Liver (tissue), 9 donors: ENCODE data around the gene BTN3A1. TPM values are rescaled to one million over a fixed set of nuclear protein-coding genes. Genes with fewer than 3 reads are reported as not detected.

Experiments used
- DNase-seq: peaks from one replicate; pipeline ENCODE4 v3.0.0-alpha.2; 2017; ENCODE audit warnings: low spot score
- H3K27ac ChIP-seq, 2 donors: one replicate each; pipeline ENCODE4 v1.7.0; 2013; ENCODE audit warnings: inconsistent platforms in 2 of 2, low read length in 2 of 2, control low read depth in 1 of 2, low read depth in 1 of 2, mild to moderate bottlenecking in 1 of 2
- H3K27me3 ChIP-seq, 4 donors: one replicate each; pipeline versions ENCODE4 v1.6.1 to v1.7.0; 2013; ENCODE audit warnings: low read length in 3 of 4, inconsistent platforms in 1 of 4, mild to moderate bottlenecking in 1 of 4, moderate library complexity in 1 of 4; ENCODE audit not compliant: control insufficient read depth in 4 of 4, insufficient read depth in 4 of 4
- H3K36me3 ChIP-seq, 4 donors: one replicate each; pipeline versions ENCODE4 v1.6.1 to v1.7.0; 2013; ENCODE audit warnings: low read length in 3 of 4, mild to moderate bottlenecking in 3 of 4, low read depth in 1 of 4, moderate library complexity in 1 of 4; ENCODE audit not compliant: control insufficient read depth in 4 of 4, insufficient read depth in 3 of 4
- H3K4me1 ChIP-seq, 4 donors: one replicate each; pipeline versions ENCODE4 v1.6.1 to v1.7.0; 2013; ENCODE audit warnings: low read length in 3 of 4, mild to moderate bottlenecking in 3 of 4, moderate library complexity in 1 of 4; ENCODE audit not compliant: control insufficient read depth in 4 of 4, insufficient read depth in 4 of 4
- H3K4me3 ChIP-seq, 3 donors: one replicate each; pipeline versions ENCODE4 v1.6.1 to v1.7.0; 2013; ENCODE audit warnings: low read length in 3 of 3, control low read depth in 1 of 3, low read depth in 1 of 3, mild to moderate bottlenecking in 1 of 3
- H3K9ac ChIP-seq, 2 donors: one replicate each; pipeline ENCODE4 v1.7.0; 2013; ENCODE audit warnings: low read length in 2 of 2, mild to moderate bottlenecking in 2 of 2, moderate library complexity in 2 of 2, control low read depth in 1 of 2, low read depth in 1 of 2
- H3K9me3 ChIP-seq, 4 donors: one replicate each; pipeline versions ENCODE4 v1.6.1 to v1.7.0; 2013; ENCODE audit warnings: low read length in 3 of 4; ENCODE audit not compliant: control insufficient read depth in 4 of 4
- CTCF ChIP-seq: fragments of 150-350 bp; IDR thresholded peaks from 2 replicates; pipeline ENCODE4 v1.5.1; 2017; ENCODE audit warnings: improper control_type of control experiment, low read depth, low read length; ENCODE audit not compliant: missing input control
- EGR1 ChIP-seq, 2 donors: IDR thresholded peaks; 2 replicates each; pipeline ENCODE4 v1.6.1; 2016 to 2018; ENCODE audit warnings: antibody characterized with exemption in 2 of 2, low read depth in 2 of 2
- FOXA1 ChIP-seq: IDR thresholded peaks from 2 replicates; pipeline ENCODE4 v1.6.1; 2016; ENCODE audit warnings: antibody characterized with exemption
- FOXA2 ChIP-seq: IDR thresholded peaks from 2 replicates; pipeline ENCODE4 v1.6.1; 2016; ENCODE audit warnings: antibody characterized with exemption
- GABPA ChIP-seq, 2 donors: IDR thresholded peaks in 1 of 2; conservative IDR thresholded peaks in 1 of 2; 2 replicates each; pipeline ENCODE4 v1.6.1; 2016; ENCODE audit warnings: antibody characterized with exemption in 2 of 2, mild to moderate bottlenecking in 1 of 2, moderate library complexity in 1 of 2
- HNF4A ChIP-seq, 2 donors: conservative IDR thresholded peaks; 2 replicates each; pipeline ENCODE4 v1.6.1; 2016; ENCODE audit warnings: antibody characterized with exemption in 2 of 2, mild to moderate bottlenecking in 2 of 2
- HNF4G ChIP-seq: IDR thresholded peaks from 2 replicates; pipeline ENCODE4 v1.6.1; 2016; ENCODE audit warnings: antibody characterized with exemption
- JUND ChIP-seq, 2 donors: IDR thresholded peaks; 2 replicates each; pipeline ENCODE4 v1.6.1; 2016; ENCODE audit warnings: antibody characterized with exemption in 2 of 2
- MAX ChIP-seq: IDR thresholded peaks from 2 replicates; pipeline ENCODE4 v1.6.1; 2016; ENCODE audit warnings: antibody characterized with exemption
- NR2F2 ChIP-seq: IDR thresholded peaks from 2 replicates; pipeline ENCODE4 v1.6.1; 2016; ENCODE audit warnings: antibody characterized with exemption
- RAD21 ChIP-seq, 2 donors: IDR thresholded peaks; 2 replicates each; pipeline ENCODE4 v1.6.1; 2016; ENCODE audit warnings: antibody characterized with exemption in 2 of 2, mild to moderate bottlenecking in 2 of 2
- REST ChIP-seq: IDR thresholded peaks from 2 replicates; pipeline ENCODE4 v1.6.1; 2016; ENCODE audit warnings: antibody characterized with exemption, mild to moderate bottlenecking
- SP1 ChIP-seq: IDR thresholded peaks from 2 replicates; pipeline ENCODE4 v1.6.1; 2018; ENCODE audit warnings: antibody characterized with exemption, mild to moderate bottlenecking
- TAF1 ChIP-seq: conservative IDR thresholded peaks from 2 replicates; pipeline ENCODE4 v1.6.1; 2016; ENCODE audit warnings: antibody characterized with exemption, mild to moderate bottlenecking
- YY1 ChIP-seq: IDR thresholded peaks from 2 replicates; pipeline ENCODE4 v1.6.1; 2016; ENCODE audit warnings: antibody characterized with exemption, mild to moderate bottlenecking
- WGBS: extraction: QIAGEN DNeasy Blood & Tissue Kit; methylation state at CpG from one replicate; pipeline ENCODE4 v1.1.7; 2013; 5-methylcytosine and 5-hydroxymethylcytosine counted together
- polyA plus RNA-seq, 2 donors: library from polyadenylated mRNA; stranded (reverse) in 1 of 2; unstranded in 1 of 2; fragments of 200-250 nt in 1 of 2; fragments of >200 nt in 1 of 2; fragmentation: Nextera tagmentation in 1 of 2; extraction: Ambion mirVana in 1 of 2; gene quantifications; one replicate each; pipeline versions ENCODE4 v1.2.1 to v1.2.3, GENCODE V29; 2013 to 2015
- total RNA-seq, 2 donors: library from RNA; depleted of rRNA; stranded (reverse); fragments of >200 nt; gene quantifications; one replicate each; pipeline ENCODE4 v1.2.3, GENCODE V29; 2014
- TF ChIP-seq, protein P1 (sequence below): IDR thresholded peaks from 2 replicates; pipeline ENCODE4 v1.6.1; 2016; ENCODE audit warnings: antibody characterized with exemption
- donor health status: healthy.
- donor health status: healthy.
- donor health status: healthy.
- donor health status: healthy.
- donor health status: healthy.

The BTN3A1 gene
- total and polyA plus RNA-seq, 4 donors: 2.3 to 17.1 (median 6.3) TPM

- TF ChIP-seq NR2F2: no peak
Measured at GRCh38 chr6:26411751-26412150, 9.7 kb downstream of the BTN3A1 start (continued).

DNA sequence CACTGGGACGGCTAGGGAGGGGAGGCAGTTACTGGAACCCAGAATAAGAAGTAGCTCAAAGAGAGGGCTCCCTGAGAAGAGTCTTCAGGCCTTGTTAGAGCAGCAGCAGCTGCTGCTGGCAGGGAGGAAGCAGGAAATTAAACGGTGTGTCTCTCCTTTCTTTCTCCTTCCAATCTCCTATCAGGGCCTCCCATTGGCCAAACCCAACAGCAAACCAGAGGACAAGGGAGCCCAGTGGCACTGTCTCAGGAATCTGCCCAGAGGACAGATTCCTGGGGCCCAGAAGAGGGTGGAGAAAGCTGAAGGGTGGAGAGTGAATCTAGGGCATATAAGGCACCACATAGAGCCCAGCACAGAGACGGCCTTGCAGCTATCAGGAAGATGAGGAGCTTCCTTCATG, 10.2 kb downstream of the BTN3A1 start:
- peaks cover 10 to 49% (median 31%) of the 10 kb centered on the region in 4 donors for H3K36me3 ChIP-seq

DNA sequence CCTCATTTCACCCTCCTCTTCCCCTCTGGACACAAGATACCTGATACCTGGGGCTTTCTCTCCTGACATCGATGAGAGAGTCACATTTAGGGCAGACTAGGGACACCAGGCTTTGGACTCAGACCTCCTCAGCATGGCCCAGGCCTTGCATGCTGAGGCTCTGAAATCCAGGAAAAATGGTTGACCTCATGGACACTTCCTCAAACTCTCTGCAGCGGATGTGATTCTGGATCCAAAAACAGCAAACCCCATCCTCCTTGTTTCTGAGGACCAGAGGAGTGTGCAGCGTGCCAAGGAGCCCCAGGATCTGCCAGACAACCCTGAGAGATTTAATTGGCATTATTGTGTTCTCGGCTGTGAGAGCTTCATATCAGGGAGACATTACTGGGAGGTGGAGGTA, 10.9 kb downstream of the BTN3A1 start:
- no peak overlapping the region for H3K4me3 ChIP-seq
- no peak overlapping the region for H3K9ac ChIP-seq
- DNase-seq: no peak
- H3K36me3 ChIP-seq: peaks cover 7 to 42% (median 26%) of the 10 kb centered on the region in 4 donors
- H3K27me3 ChIP-seq: no peaks in the 10 kb centered on the region
- H3K4me1 ChIP-seq: no peaks in the 10 kb centered on the region
- no peak overlapping the region for H3K27ac ChIP-seq
- peaks cover 0 to 1% (median 0%) of the 10 kb centered on the region in 4 donors for H3K9me3 ChIP-seq
- WGBS: 89% methylated on average over 4 of the region's 4 CpGs
- TF ChIP-seq SP1 (no peak), HNF4G (no peak), RAD21 (IDR thresholded peaks at IDR 0.05) (no peak), HNF4A (conservative IDR thresholded peaks at IDR 0.05) (no peak), GABPA (IDR thresholded peaks at IDR 0.05 in 1 of 2, conservative IDR thresholded peaks at IDR 0.05 in 1 of 2) (no peak), REST (no peak), YY1 (no peak), NR2F2 (no peak), CTCF (no peak), FOXA2 (no peak)

More for the DNA sequence above, 10.2 kb downstream of the BTN3A1 start:
- Histone ChIP-seq H3K4me3 (no peak overlapping the region), H3K27me3 (no peaks in the 10 kb centered on the region), H3K4me1 (no peaks in the 10 kb centered on the region), H3K27ac (no peak overlapping the region), H3K9me3 (no peaks in the 10 kb centered on the region), H3K9ac (no peak overlapping the region)
- 73% methylated on average over 3 of the region's 3 CpGs for WGBS
- TF ChIP-seq FOXA2 (no peak), EGR1 (IDR thresholded peaks at IDR 0.05; ENCODE audit: low read depth in 2 of 2) (no peak), MAX (no peak), CTCF (no peak), NR2F2 (no peak), HNF4A (conservative IDR thresholded peaks at IDR 0.05) (no peak), JUND (IDR thresholded peaks at IDR 0.05) (no peak), YY1 (no peak), GABPA (IDR thresholded peaks at IDR 0.05 in 1 of 2, conservative IDR thresholded peaks at IDR 0.05 in 1 of 2) (no peak), TAF1 (no peak), FOXA1 (no peak)
- TF ChIP-seq, protein P1, sequence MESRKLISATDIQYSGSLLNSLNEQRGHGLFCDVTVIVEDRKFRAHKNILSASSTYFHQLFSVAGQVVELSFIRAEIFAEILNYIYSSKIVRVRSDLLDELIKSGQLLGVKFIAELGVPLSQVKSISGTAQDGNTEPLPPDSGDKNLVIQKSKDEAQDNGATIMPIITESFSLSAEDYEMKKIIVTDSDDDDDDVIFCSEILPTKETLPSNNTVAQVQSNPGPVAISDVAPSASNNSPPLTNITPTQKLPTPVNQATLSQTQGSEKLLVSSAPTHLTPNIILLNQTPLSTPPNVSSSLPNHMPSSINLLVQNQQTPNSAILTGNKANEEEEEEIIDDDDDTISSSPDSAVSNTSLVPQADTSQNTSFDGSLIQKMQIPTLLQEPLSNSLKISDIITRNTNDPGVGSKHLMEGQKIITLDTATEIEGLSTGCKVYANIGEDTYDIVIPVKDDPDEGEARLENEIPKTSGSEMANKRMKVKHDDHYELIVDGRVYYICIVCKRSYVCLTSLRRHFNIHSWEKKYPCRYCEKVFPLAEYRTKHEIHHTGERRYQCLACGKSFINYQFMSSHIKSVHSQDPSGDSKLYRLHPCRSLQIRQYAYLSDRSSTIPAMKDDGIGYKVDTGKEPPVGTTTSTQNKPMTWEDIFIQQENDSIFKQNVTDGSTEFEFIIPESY: no peak
- DNase-seq: no peak
